Esophagus muscularis mucosa (tissue), 4 donors: ENCODE results near the gene SH2D2A.
"Not testable (repeated sequence)": the region's sequence is repeated elsewhere in the genome, so short reads cannot be mapped to it uniquely, and the experiment has no call there.

Experiments
- CTCF ChIP-seq, 3 experiments: fragments of 200-600 bp in 2 of 3; fragments of 450-650 bp in 1 of 3; sonication (generic) in 2 of 3; IDR thresholded peaks; one replicate each; pipeline ENCODE4 v1.5.1; 2017 to 2019; ENCODE audit warnings: antibody characterized with exemption in 3 of 3, mild to moderate bottlenecking in 2 of 3, moderate library complexity in 1 of 3
- EP300 ChIP-seq: sonication (generic); formaldehyde crosslinking; IDR thresholded peaks from one replicate; pipeline ENCODE4 v1.6.1; 2017; ENCODE audit warnings: antibody characterized with exemption
- POLR2A ChIP-seq: fragments of 450-650 bp; IDR thresholded peaks from one replicate; pipeline ENCODE4 v1.6.1; 2017; ENCODE audit warnings: antibody characterized with exemption, moderate library complexity, mild to moderate bottlenecking, low read depth
- POLR2AphosphoS5 ChIP-seq, 2 donors: sonication (generic); formaldehyde crosslinking; IDR thresholded peaks; one replicate each; pipeline ENCODE4 v1.6.1; 2017; ENCODE audit warnings: antibody characterized with exemption in 2 of 2

- not testable (repeated sequence) for TF ChIP-seq POLR2AphosphoS5 (IDR thresholded peaks at IDR 0.05); CTCF (IDR thresholded peaks at IDR 0.05); POLR2A; EP300
Measured at GRCh38 chr1:156765136-156765535, 51.5 kb downstream of the SH2D2A start.
